ENCODE measurements around the gene EEIG1.

EEIG1 gene

DNA sequence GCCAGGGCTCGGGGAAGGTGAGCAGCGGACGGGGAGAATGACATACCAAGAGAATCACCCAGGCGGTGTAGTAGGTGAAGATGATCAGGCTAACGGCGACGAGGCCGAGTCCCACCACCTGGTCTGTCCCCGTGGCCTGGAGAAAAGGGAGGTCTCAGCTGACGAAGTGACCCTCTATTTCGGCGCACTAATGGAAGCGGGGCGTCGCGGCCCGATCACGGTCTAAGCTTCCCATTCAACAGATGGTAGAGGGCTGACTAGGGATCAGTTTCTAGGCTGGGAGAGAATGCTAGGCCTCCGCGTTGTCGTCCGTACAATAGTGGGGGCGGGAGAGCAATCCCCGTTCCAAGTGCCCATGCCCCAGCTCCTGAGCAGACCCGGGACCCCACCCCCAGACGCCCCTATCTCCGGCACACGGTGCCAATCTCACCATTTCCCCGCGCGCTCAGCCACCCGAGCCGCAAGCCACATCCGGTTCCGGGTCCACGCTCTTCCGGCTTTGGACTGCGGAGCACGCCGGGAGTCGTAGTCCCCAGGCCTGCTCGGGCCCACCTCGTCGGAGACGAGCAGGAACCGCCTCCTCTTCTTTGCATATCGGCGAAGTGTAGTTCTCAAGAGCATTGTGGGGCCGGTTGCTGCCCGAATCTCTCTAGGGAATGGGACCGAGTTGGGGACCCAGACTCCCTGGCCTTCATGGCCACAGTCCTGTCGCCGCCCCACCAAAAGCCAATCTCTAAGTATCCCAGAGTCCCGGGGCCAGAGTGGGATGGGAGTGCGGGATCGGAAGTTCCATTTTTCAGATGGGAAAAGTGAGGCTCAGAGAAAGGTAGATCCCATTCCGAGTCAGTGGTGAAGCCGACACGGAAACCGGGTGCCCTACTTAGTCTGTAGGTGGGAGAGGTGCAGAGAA, 43.1 kb downstream of the EEIG1 start, which contains the start of gene DPM2:
DPM2 (minus strand) TSS at position 467 of the 910 bp plus-strand sequence; CDS start at position 433, 34 bp downstream.
- DNase-seq: peak; percentile 80

- no peak for DNase-seq
Observed at GRCh38 chr9:127937056-127937387, 43.8 kb downstream of the EEIG1 start.

DNA sequence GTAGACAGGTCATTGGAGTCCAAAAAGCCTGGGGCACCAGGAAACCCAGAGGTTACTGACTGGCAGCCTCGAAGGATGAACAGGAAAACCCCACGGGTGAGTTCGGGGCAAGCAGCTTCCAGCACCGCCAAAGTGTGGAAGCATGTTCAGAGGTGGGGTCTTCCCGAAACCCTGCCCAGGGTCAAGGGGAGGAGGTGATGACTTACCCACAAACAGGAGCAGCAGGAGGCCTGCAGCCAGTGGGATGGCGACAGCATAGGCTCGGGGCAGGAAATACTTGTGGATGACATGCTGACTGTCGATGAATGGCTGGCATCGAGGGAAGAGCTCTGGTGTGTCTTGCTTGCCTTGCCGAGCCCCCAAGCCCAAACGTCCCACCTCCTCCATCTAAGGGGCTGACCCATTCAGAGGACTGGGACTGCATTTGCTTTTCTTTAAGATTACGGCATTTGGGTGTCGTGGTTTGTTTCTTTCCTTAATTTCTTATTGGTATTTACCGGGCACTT, 44.4 kb downstream of the EEIG1 start:
- DNase-seq: no peak

DNA sequence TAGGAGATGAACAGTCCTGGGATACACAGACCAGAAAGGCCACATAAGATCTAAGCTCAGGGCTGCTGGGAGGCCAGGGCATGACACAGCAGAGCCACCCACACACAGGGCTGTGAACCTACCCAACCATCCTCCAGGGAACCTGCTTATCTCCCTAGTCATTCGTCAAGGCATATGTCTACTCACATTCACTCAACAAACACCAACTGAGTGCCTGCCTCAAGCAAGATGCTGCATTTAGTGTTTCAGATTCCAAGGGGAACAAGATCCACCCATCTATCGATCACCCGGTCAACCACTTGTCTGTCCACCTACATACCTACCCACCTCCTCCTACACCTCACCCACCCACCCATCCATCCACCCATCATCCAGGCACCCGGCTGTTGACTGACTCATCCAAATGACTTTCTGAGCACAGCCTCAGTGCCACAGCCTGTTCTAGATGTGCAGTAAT, 45.0 kb downstream of the EEIG1 start:
- no peak for DNase-seq

DNA sequence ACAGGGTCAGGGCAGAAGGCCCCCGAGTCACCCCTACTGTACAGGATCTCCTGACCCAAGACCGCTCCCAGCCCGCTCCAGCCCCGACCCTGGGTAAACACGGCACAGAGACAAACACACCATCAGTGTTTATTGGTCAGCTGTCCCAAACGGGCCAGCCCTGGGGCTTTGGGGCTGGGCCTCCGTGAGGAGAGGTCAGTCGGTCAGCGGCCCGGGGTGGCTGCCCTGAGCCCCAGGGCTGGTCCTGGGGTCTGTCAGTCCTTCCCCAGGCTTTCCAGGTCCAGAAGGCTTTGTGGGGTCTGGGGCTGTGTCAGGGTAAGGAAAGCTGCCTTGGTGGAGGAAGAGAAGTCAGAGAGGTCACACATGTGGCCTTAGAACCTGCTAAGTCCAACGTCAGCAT, 45.8 kb downstream of the EEIG1 start:
- DNase-seq: no peak

DNA sequence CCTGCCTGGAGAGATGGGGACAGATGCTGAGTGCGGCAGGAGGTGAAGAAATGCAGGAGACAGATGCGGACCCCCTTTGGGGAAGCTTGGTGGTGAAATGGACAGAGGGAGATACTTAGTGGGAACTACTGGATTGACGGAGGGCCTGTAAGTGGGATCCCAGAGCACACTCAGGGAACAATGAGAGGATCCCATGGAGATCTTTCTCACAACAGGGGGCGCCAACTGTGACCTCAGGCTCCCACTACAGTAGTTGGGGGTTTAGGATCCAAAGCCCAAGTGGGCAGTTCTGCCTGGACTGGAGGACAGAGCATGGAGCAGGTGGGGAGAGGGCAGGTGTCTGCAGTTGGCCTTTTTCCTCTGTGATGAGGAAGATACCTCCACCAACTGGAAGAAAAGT, 46.5 kb downstream of the EEIG1 start:
- DNase-seq: no peak

DNA sequence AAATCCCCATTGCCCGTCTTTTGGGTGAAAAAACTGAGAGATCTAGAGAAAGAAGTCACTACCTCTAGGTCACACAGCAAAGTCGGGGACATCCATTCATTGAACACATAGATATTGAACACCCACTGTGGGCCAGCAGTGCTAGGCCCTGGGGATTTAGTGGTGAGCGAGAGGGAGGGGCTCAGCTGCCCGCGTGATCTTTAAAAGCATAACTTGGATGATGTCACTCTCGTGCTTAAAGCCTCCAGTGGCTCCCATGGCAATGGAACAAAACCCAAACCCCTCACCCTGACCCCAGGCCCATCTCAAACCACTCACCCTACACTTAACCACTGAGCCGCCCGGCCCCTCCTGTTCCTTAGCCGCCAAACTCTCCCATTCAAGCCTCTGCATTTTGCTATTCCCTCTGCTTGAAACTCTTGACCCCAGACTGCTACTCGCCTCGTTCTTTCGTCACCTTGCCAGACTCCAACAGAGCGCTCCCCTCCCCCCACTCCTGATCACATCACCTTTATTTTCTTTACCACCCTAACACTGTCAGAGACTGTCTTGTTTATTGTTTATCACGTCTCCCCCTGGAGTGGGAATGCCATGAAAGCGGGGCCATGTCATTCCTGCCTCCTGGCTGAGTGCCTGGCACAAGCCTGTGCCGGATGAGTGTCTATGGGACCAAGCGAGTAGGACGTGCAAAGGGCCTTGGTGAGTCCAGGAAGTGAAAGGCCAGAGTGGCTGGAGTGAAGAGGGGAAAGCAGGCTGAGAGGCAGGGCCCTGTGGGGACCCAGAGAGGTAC, 49.5 kb downstream of the EEIG1 start:
- no peak for DNase-seq

Measured in inflammatory macrophage treated with lipopolysaccharide for 4 hours (primary cell).